ENCODE results near the gene ARID1B.

ARID1B gene

GRCh38 chr6:157058574-157058973 lies 281.4 kb downstream of the ARID1B start:
- H3K9me3 ChIP-seq (ENCODE audit: control insufficient read depth, insufficient read depth, low read depth, low read length) = no peaks in the 10 kb centered on the region
- peaks cover 20% of the 10 kb centered on the region for H3K4me1 ChIP-seq (ENCODE audit: control insufficient read depth, insufficient read depth, low read length)
- POLR2A ChIA-PET = interaction anchor here (0.7 kb wide), 1 partner anchor 37 kb away, joined by 3 read pairs; no protein-coding TSS in a partner anchor
- no peaks in the 10 kb centered on the region for H3K36me3 ChIP-seq (ENCODE audit: control insufficient read depth in 2 of 2, insufficient read depth in 1 of 2, low read length in 2 of 2)
- H3K4me3 ChIP-seq (ENCODE audit: low read depth, low read length) = no peak overlapping the region
- H3K27ac ChIP-seq (ENCODE audit: extremely low read depth, low read depth, low read length) = no peak overlapping the region
- CTCF ChIA-PET = interaction anchor here (0.6 to 1.3 kb wide), 3 partner anchors 9 to 1460 kb away, joined by 3 to 8 read pairs (median 5); no protein-coding TSS in a partner anchor
- no peak for TF ChIP-seq ZNF558 (tag by site-specific recombination; IDR thresholded peaks at IDR 0.05)
- TF ChIP-seq ZNF311 (tag by site-specific recombination; IDR thresholded peaks at IDR 0.05; ENCODE audit: borderline replicate concordance) = no peak
- TF ChIP-seq ZNF423 (tag by site-specific recombination; IDR thresholded peaks at IDR 0.05) = no peak
- TF ChIP-seq, protein P1, sequence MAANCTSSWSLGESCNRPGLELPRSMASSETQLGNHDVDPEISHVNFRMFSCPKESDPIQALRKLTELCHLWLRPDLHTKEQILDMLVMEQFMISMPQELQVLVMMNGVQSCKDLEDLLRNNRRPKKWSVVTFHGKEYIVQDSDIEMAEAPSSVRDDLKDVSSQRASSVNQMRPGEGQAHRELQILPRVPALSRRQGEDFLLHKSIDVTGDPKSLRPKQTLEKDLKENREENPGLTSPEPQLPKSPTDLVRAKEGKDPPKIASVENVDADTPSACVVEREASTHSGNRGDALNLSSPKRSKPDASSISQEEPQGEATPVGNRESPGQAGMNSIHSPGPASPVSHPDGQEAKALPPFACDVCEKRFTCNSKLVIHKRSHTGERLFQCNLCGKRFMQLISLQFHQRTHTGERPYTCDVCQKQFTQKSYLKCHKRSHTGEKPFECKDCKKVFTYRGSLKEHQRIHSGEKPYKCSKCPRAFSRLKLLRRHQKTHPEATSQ (tag by site-specific recombination; IDR thresholded peaks at IDR 0.05) = no peak
- TF ChIP-seq, protein P2, sequence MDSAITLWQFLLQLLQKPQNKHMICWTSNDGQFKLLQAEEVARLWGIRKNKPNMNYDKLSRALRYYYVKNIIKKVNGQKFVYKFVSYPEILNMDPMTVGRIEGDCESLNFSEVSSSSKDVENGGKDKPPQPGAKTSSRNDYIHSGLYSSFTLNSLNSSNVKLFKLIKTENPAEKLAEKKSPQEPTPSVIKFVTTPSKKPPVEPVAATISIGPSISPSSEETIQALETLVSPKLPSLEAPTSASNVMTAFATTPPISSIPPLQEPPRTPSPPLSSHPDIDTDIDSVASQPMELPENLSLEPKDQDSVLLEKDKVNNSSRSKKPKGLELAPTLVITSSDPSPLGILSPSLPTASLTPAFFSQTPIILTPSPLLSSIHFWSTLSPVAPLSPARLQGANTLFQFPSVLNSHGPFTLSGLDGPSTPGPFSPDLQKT (IDR thresholded peaks at IDR 0.05; ENCODE audit: borderline replicate concordance, low read depth, low read length) = no peak

GRCh38 chr6:157059781-157060180 lies 282.6 kb downstream of the ARID1B start:
- POLR2A ChIA-PET = no interaction called here
- H3K4me3 ChIP-seq (ENCODE audit: low read depth, low read length) = no peak overlapping the region
- H3K27ac ChIP-seq (ENCODE audit: extremely low read depth, low read depth, low read length) = no peak overlapping the region
- peaks cover 20% of the 10 kb centered on the region for H3K4me1 ChIP-seq (ENCODE audit: control insufficient read depth, insufficient read depth, low read length)
- H3K9me3 ChIP-seq (ENCODE audit: control insufficient read depth, insufficient read depth, low read depth, low read length) = no peaks in the 10 kb centered on the region
- no peaks in the 10 kb centered on the region for H3K36me3 ChIP-seq (ENCODE audit: control insufficient read depth in 2 of 2, insufficient read depth in 1 of 2, low read length in 2 of 2)
- CTCF ChIA-PET = interaction anchor here (0.6 to 1.3 kb wide), 5 partner anchors 10 to 525 kb away, joined by 3 to 8 read pairs (median 3); no protein-coding TSS in a partner anchor
- TF ChIP-seq, protein P3, sequence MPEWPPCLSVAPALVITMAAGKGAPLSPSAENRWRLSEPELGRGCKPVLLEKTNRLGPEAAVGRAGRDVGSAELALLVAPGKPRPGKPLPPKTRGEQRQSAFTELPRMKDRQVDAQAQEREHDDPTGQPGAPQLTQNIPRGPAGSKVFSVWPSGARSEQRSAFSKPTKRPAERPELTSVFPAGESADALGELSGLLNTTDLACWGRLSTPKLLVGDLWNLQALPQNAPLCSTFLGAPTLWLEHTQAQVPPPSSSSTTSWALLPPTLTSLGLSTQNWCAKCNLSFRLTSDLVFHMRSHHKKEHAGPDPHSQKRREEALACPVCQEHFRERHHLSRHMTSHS (tag by site-specific recombination; IDR thresholded peaks at IDR 0.05) = no peak
- TF ChIP-seq ZNF664 (tag by site-specific recombination; IDR thresholded peaks at IDR 0.05) = peak; percentile 99
- TF ChIP-seq TRIM28 (IDR thresholded peaks at IDR 0.05; ENCODE audit: borderline replicate concordance, low read length) = peak; percentile 50; the same call in 1 of the 2 replicates
- TF ChIP-seq ZNF560 (tag by site-specific recombination; IDR thresholded peaks at IDR 0.05; ENCODE audit: borderline replicate concordance) = no peak
- no peak for TF ChIP-seq ZNF157 (tag by site-specific recombination; IDR thresholded peaks at IDR 0.05)
- TF ChIP-seq ZBTB17 (tag by site-specific recombination; IDR thresholded peaks at IDR 0.05) = peak; percentile 55
- 0 out of 2 replicates have a peak, but pooled peaks have one; percentile 35 for TF ChIP-seq ZNF10 (tag by site-specific recombination; IDR thresholded peaks at IDR 0.05)
- TF ChIP-seq PRDM1 (tag by site-specific recombination; IDR thresholded peaks at IDR 0.05) = peak; percentile 54; the same call in 1 of the 2 replicates
- TF ChIP-seq, protein P4, sequence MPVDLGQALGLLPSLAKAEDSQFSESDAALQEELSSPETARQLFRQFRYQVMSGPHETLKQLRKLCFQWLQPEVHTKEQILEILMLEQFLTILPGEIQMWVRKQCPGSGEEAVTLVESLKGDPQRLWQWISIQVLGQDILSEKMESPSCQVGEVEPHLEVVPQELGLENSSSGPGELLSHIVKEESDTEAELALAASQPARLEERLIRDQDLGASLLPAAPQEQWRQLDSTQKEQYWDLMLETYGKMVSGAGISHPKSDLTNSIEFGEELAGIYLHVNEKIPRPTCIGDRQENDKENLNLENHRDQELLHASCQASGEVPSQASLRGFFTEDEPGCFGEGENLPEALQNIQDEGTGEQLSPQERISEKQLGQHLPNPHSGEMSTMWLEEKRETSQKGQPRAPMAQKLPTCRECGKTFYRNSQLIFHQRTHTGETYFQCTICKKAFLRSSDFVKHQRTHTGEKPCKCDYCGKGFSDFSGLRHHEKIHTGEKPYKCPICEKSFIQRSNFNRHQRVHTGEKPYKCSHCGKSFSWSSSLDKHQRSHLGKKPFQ (tag by site-specific recombination; IDR thresholded peaks at IDR 0.05) = peak; percentile 53; the same call in 1 of the 2 replicates
- 0 out of 2 replicates have a peak, but pooled peaks have one; percentile 24 for TF ChIP-seq ZNF350 (tag by site-specific recombination; IDR thresholded peaks at IDR 0.05)
- TF ChIP-seq ZNF501 (tag by site-specific recombination; IDR thresholded peaks at IDR 0.05) = peak; percentile 67; the same call in 1 of the 2 replicates
- TF ChIP-seq HOXA7 (CRISPR knock-in tag; IDR thresholded peaks at IDR 0.05; ENCODE audit: borderline replicate concordance) = no peak
- peak; percentile 79 for TF ChIP-seq SP7 (tag by site-specific recombination; IDR thresholded peaks at IDR 0.05)
- TF ChIP-seq OSR2 (tag by site-specific recombination; IDR thresholded peaks at IDR 0.05) = peak; percentile 87
- TF ChIP-seq ZNF561 (tag by site-specific recombination; IDR thresholded peaks at IDR 0.05; ENCODE audit: borderline replicate concordance) = 0 out of 2 replicates have a peak, but pooled peaks have one; percentile 27
- TF ChIP-seq ZBTB48 (tag by site-specific recombination; IDR thresholded peaks at IDR 0.05) = no peak
- TF ChIP-seq ZNF366 (tag by site-specific recombination; conservative IDR thresholded peaks at IDR 0.05) = peak; percentile 63
- TF ChIP-seq INSM2 (tag by site-specific recombination; IDR thresholded peaks at IDR 0.05) = 0 out of 2 replicates have a peak, but pooled peaks have one; percentile 17
- peak; percentile 21; the same call in 1 of the 2 replicates for TF ChIP-seq ZNF24 (tag by site-specific recombination; IDR thresholded peaks at IDR 0.05)
- TF ChIP-seq TCF7L2 (IDR thresholded peaks at IDR 0.05; ENCODE audit: borderline replicate concordance, low read depth, low read length) = no peak
- peak; percentile 66 for TF ChIP-seq ZNF843 (tag by site-specific recombination; IDR thresholded peaks at IDR 0.05)
- TF ChIP-seq IKZF3 (tag by site-specific recombination; IDR thresholded peaks at IDR 0.05) = peak; percentile 52; the same call in 1 of the 2 replicates
- TF ChIP-seq FEZF1 (tag by site-specific recombination; IDR thresholded peaks at IDR 0.05) = peak; percentile 68
- TF ChIP-seq WT1 (tag by site-specific recombination; IDR thresholded peaks at IDR 0.05) = peak; percentile 60; the same call in 1 of the 2 replicates

Measured in HEK293 (cell line).